DND-41 (cell line): ENCODE data around the gene KCNJ16.

ENCODE experiments used
- CTCF ChIP-seq: IDR thresholded peaks from 2 replicates; pipeline ENCODE4 v1.5.1; 2012; ENCODE audit warnings: borderline replicate concordance, low read length, moderate library complexity, mild to moderate bottlenecking; ENCODE audit not compliant: poor library complexity, severe bottlenecking; ENCODE audit errors: extremely low read depth
- EZH2 ChIP-seq: IDR thresholded peaks from 3 replicates; pipeline ENCODE4 v1.6.1; 2012; ENCODE audit warnings: borderline replicate concordance, low read depth, mild to moderate bottlenecking, moderate library complexity, low read length, inconsistent platforms; ENCODE audit not compliant: severe bottlenecking

DNA sequence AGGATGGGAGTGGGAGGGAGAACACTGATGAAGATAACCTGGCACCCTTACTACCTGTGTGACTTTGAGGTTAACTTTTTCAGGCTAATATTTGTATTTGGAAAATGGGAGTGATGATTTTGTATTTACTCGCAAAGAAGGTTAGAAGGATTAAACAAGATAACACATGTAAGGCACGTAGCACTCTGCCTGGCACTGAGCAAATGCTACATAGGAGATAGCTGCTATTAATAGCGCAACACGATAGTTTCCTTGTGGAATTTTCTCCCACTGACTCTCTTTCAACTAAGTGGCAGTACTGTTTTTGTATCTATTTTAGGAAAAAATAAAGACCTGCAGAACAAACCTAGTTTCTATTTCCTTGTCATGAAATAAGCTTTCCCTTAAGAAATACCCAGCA is 15.4 kb upstream of the KCNJ16 start:
- TF ChIP-seq CTCF (no peak), EZH2 (no peak)
